ENCODE data around the gene UBTF. TPM values are rescaled to one million over a fixed set of nuclear protein-coding genes. Genes with fewer than 3 reads are reported as not detected.

The UBTF gene
- total and polyA plus RNA-seq, 9 of the 15 experiments (the other 6 are each of a cell fraction or from before 2014, with no cell fraction given), result 1.2 to 113 (median 83.6) TPM

DNA sequence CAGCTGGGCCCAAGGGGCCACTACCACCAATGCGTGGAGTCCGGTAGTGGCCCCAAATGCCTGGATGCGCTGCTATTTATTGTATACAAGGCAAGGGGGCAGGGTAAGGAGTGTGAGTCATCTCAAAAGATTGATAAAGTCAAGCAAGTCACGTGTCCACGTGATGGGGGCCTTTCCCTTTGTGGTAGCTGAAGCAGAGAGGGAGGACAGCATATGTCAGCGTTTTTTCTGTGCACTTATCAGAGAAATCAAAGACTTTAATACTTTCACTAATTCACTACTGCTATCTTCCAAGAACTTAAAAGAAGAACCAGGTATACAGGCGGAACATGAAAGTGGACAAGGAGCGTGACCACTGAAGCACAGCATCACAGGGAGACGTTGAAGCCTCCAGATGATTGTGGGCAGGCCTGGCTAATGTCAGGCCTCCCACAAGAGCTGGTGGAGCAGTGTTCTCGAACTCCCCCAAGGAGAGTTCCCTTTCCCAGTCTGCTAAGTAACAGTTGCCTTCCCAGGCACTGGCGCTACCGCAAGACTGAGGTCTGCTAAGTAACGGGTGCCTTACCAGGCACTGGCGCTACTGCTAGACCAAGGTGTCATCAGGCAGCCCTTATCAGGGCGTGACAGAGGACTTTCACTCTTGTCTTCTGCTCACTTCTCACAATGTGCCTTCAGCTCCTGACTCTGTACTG is 59.8 kb downstream of the UBTF start (continued):
- TF ChIP-seq, protein P1, sequence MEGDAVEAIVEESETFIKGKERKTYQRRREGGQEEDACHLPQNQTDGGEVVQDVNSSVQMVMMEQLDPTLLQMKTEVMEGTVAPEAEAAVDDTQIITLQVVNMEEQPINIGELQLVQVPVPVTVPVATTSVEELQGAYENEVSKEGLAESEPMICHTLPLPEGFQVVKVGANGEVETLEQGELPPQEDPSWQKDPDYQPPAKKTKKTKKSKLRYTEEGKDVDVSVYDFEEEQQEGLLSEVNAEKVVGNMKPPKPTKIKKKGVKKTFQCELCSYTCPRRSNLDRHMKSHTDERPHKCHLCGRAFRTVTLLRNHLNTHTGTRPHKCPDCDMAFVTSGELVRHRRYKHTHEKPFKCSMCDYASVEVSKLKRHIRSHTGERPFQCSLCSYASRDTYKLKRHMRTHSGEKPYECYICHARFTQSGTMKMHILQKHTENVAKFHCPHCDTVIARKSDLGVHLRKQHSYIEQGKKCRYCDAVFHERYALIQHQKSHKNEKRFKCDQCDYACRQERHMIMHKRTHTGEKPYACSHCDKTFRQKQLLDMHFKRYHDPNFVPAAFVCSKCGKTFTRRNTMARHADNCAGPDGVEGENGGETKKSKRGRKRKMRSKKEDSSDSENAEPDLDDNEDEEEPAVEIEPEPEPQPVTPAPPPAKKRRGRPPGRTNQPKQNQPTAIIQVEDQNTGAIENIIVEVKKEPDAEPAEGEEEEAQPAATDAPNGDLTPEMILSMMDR (IDR thresholded peaks at IDR 0.05 in 2 of 3, conservative IDR thresholded peaks at IDR 0.05 in 1 of 3; ENCODE audit: insufficient read depth in 2 of 3, low read depth in 1 of 3, low read length in 3 of 3), result no peak
- TF ChIP-seq SMARCA4 (IDR thresholded peaks at IDR 0.05) (peak; percentile 82), ZNF561 (CRISPR knock-in tag; conservative IDR thresholded peaks at IDR 0.05) (no peak), ADNP (tag; IDR thresholded peaks at IDR 0.05) (peak; percentile 53; the same call in 1 of the 2 replicates), ZC3H8 (IDR thresholded peaks at IDR 0.05) (no peak), ZNF224 (CRISPR knock-in tag; IDR thresholded peaks at IDR 0.05) (no peak), SMAD2 (IDR thresholded peaks at IDR 0.05; ENCODE audit: low read depth, low read length) (no peak), ARID3B (CRISPR knock-in tag; IDR thresholded peaks at IDR 0.05; ENCODE audit: borderline replicate concordance) (no peak), ZNF551 (CRISPR knock-in tag; IDR thresholded peaks at IDR 0.05) (no peak), FOXK2 (conservative IDR thresholded peaks at IDR 0.05 in 1 of 2, IDR thresholded peaks at IDR 0.05 in 1 of 2; ENCODE audit: low read depth in 2 of 2) (peak; percentile 86 to 88; a peak in 3 of 4 replicates), PCBP1 (IDR thresholded peaks at IDR 0.05; ENCODE audit: low read depth, low read length, poor library complexity, severe bottlenecking) (no peak), HNRNPK (IDR thresholded peaks at IDR 0.05; ENCODE audit: low read depth, low read length, poor library complexity, severe bottlenecking) (no peak), TSC22D4 (tag; IDR thresholded peaks at IDR 0.05) (no peak)
- TF ChIP-seq, protein P2, sequence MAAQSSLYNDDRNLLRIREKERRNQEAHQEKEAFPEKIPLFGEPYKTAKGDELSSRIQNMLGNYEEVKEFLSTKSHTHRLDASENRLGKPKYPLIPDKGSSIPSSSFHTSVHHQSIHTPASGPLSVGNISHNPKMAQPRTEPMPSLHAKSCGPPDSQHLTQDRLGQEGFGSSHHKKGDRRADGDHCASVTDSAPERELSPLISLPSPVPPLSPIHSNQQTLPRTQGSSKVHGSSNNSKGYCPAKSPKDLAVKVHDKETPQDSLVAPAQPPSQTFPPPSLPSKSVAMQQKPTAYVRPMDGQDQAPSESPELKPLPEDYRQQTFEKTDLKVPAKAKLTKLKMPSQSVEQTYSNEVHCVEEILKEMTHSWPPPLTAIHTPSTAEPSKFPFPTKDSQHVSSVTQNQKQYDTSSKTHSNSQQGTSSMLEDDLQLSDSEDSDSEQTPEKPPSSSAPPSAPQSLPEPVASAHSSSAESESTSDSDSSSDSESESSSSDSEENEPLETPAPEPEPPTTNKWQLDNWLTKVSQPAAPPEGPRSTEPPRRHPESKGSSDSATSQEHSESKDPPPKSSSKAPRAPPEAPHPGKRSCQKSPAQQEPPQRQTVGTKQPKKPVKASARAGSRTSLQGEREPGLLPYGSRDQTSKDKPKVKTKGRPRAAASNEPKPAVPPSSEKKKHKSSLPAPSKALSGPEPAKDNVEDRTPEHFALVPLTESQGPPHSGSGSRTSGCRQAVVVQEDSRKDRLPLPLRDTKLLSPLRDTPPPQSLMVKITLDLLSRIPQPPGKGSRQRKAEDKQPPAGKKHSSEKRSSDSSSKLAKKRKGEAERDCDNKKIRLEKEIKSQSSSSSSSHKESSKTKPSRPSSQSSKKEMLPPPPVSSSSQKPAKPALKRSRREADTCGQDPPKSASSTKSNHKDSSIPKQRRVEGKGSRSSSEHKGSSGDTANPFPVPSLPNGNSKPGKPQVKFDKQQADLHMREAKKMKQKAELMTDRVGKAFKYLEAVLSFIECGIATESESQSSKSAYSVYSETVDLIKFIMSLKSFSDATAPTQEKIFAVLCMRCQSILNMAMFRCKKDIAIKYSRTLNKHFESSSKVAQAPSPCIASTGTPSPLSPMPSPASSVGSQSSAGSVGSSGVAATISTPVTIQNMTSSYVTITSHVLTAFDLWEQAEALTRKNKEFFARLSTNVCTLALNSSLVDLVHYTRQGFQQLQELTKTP (IDR thresholded peaks at IDR 0.05; ENCODE audit: low read depth in 1 of 2, partially characterized antibody in 2 of 2), result peak in 1 of 2 experiments; percentile 63
- TF ChIP-seq, protein P3, sequence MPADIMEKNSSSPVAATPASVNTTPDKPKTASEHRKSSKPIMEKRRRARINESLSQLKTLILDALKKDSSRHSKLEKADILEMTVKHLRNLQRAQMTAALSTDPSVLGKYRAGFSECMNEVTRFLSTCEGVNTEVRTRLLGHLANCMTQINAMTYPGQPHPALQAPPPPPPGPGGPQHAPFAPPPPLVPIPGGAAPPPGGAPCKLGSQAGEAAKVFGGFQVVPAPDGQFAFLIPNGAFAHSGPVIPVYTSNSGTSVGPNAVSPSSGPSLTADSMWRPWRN (IDR thresholded peaks at IDR 0.05; ENCODE audit: low read depth), result peak; percentile 47; the same call in 1 of the 2 replicates
- TF ChIP-seq, protein P4, sequence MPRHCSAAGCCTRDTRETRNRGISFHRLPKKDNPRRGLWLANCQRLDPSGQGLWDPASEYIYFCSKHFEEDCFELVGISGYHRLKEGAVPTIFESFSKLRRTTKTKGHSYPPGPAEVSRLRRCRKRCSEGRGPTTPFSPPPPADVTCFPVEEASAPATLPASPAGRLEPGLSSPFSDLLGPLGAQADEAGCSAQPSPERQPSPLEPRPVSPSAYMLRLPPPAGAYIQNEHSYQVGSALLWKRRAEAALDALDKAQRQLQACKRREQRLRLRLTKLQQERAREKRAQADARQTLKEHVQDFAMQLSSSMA (CRISPR knock-in tag; IDR thresholded peaks at IDR 0.05), result no peak
- TF ChIP-seq, protein P5, sequence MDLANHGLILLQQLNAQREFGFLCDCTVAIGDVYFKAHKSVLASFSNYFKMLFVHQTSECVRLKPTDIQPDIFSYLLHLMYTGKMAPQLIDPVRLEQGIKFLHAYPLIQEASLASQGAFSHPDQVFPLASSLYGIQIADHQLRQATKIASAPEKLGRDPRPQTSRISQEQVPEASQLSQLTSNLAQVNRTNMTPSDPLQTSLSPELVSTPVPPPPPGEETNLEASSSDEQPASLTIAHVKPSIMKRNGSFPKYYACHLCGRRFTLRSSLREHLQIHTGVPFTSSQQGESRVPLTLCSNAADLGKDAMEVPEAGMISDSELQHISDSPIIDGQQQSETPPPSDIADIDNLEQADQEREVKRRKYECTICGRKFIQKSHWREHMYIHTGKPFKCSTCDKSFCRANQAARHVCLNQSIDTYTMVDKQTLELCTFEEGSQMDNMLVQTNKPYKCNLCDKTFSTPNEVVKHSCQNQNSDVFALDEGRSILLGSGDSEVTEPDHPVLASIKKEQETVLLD (IDR thresholded peaks at IDR 0.05), result no peak

Data from K562 (cell line).